Liver (tissue), 9 donors: Measurements from ENCODE around the gene ZFYVE28. TPM values are rescaled to one million over a fixed set of nuclear protein-coding genes. Genes with fewer than 3 reads are reported as not detected.
A peak's percentile ranks its signal among the peaks of the same experiment; 100 is the strongest.

Experiments used
- DNase-seq: peaks from one replicate; pipeline ENCODE4 v3.0.0-alpha.2; 2017; ENCODE audit warnings: low spot score
- H3K27ac ChIP-seq, 2 donors: one replicate each; pipeline ENCODE4 v1.7.0; 2013; ENCODE audit warnings: inconsistent platforms in 2 of 2, low read length in 2 of 2, control low read depth in 1 of 2, low read depth in 1 of 2, mild to moderate bottlenecking in 1 of 2
- H3K27me3 ChIP-seq, 4 donors: one replicate each; pipeline versions ENCODE4 v1.6.1 to v1.7.0; 2013; ENCODE audit warnings: low read length in 3 of 4, inconsistent platforms in 1 of 4, mild to moderate bottlenecking in 1 of 4, moderate library complexity in 1 of 4; ENCODE audit not compliant: control insufficient read depth in 4 of 4, insufficient read depth in 4 of 4
- H3K36me3 ChIP-seq, 4 donors: one replicate each; pipeline versions ENCODE4 v1.6.1 to v1.7.0; 2013; ENCODE audit warnings: low read length in 3 of 4, mild to moderate bottlenecking in 3 of 4, low read depth in 1 of 4, moderate library complexity in 1 of 4; ENCODE audit not compliant: control insufficient read depth in 4 of 4, insufficient read depth in 3 of 4
- H3K4me1 ChIP-seq, 4 donors: one replicate each; pipeline versions ENCODE4 v1.6.1 to v1.7.0; 2013; ENCODE audit warnings: low read length in 3 of 4, mild to moderate bottlenecking in 3 of 4, moderate library complexity in 1 of 4; ENCODE audit not compliant: control insufficient read depth in 4 of 4, insufficient read depth in 4 of 4
- H3K4me3 ChIP-seq, 3 donors: one replicate each; pipeline versions ENCODE4 v1.6.1 to v1.7.0; 2013; ENCODE audit warnings: low read length in 3 of 3, control low read depth in 1 of 3, low read depth in 1 of 3, mild to moderate bottlenecking in 1 of 3
- H3K9ac ChIP-seq, 2 donors: one replicate each; pipeline ENCODE4 v1.7.0; 2013; ENCODE audit warnings: low read length in 2 of 2, mild to moderate bottlenecking in 2 of 2, moderate library complexity in 2 of 2, control low read depth in 1 of 2, low read depth in 1 of 2
- H3K9me3 ChIP-seq, 4 donors: one replicate each; pipeline versions ENCODE4 v1.6.1 to v1.7.0; 2013; ENCODE audit warnings: low read length in 3 of 4; ENCODE audit not compliant: control insufficient read depth in 4 of 4
- EGR1 ChIP-seq, 2 donors: IDR thresholded peaks; 2 replicates each; pipeline ENCODE4 v1.6.1; 2016 to 2018; ENCODE audit warnings: antibody characterized with exemption in 2 of 2, low read depth in 2 of 2
- FOXA1 ChIP-seq: IDR thresholded peaks from 2 replicates; pipeline ENCODE4 v1.6.1; 2016; ENCODE audit warnings: antibody characterized with exemption
- FOXA2 ChIP-seq: IDR thresholded peaks from 2 replicates; pipeline ENCODE4 v1.6.1; 2016; ENCODE audit warnings: antibody characterized with exemption
- HNF4A ChIP-seq, 2 donors: conservative IDR thresholded peaks; 2 replicates each; pipeline ENCODE4 v1.6.1; 2016; ENCODE audit warnings: antibody characterized with exemption in 2 of 2, mild to moderate bottlenecking in 2 of 2
- HNF4G ChIP-seq: IDR thresholded peaks from 2 replicates; pipeline ENCODE4 v1.6.1; 2016; ENCODE audit warnings: antibody characterized with exemption
- MAX ChIP-seq: IDR thresholded peaks from 2 replicates; pipeline ENCODE4 v1.6.1; 2016; ENCODE audit warnings: antibody characterized with exemption
- REST ChIP-seq: IDR thresholded peaks from 2 replicates; pipeline ENCODE4 v1.6.1; 2016; ENCODE audit warnings: antibody characterized with exemption, mild to moderate bottlenecking
- WGBS: extraction: QIAGEN DNeasy Blood & Tissue Kit; methylation state at CpG from one replicate; pipeline ENCODE4 v1.1.7; 2013; 5-methylcytosine and 5-hydroxymethylcytosine counted together
- polyA plus RNA-seq, 2 donors: library from polyadenylated mRNA; stranded (reverse) in 1 of 2; unstranded in 1 of 2; fragments of 200-250 nt in 1 of 2; fragments of >200 nt in 1 of 2; fragmentation: Nextera tagmentation in 1 of 2; extraction: Ambion mirVana in 1 of 2; gene quantifications; one replicate each; pipeline versions ENCODE4 v1.2.1 to v1.2.3, GENCODE V29; 2013 to 2015
- total RNA-seq, 2 donors: library from RNA; depleted of rRNA; stranded (reverse); fragments of >200 nt; gene quantifications; one replicate each; pipeline ENCODE4 v1.2.3, GENCODE V29; 2014
- donor health status: healthy.
- donor health status: healthy.
- donor health status: healthy.
- donor health status: healthy.
- donor health status: healthy.

ZFYVE28 gene
- total and polyA plus RNA-seq, 4 donors: 2.0 to 6.1 (median 2.7) TPM

GRCh38 chr4:2415881-2416563 is 2.4 kb downstream of the ZFYVE28 start:
- no peaks in the 10 kb centered on the region for H3K9me3 ChIP-seq
- 80% methylated on average over 17 of the region's 17 CpGs for WGBS
- no peak overlapping the region for H3K9ac ChIP-seq
- no peak overlapping the region for H3K4me3 ChIP-seq
- no peak for DNase-seq
- H3K36me3 ChIP-seq: no peaks in the 10 kb centered on the region
- H3K27me3 ChIP-seq: no peaks in the 10 kb centered on the region
- no peak for TF ChIP-seq FOXA1
- peaks cover 11 to 41% (median 27%) of the 10 kb centered on the region in 4 donors for H3K4me1 ChIP-seq
- H3K27ac ChIP-seq: no peak overlapping the region

- no peak for TF ChIP-seq EGR1 (IDR thresholded peaks at IDR 0.05; ENCODE audit: low read depth in 2 of 2)
- TF ChIP-seq HNF4A (conservative IDR thresholded peaks at IDR 0.05): no peak
- Histone ChIP-seq H3K4me3 (no peak overlapping the region), H3K27ac (no peak overlapping the region), H3K36me3 (no peaks in the 10 kb centered on the region), H3K9me3 (no peaks in the 10 kb centered on the region), H3K27me3 (no peaks in the 10 kb centered on the region), H3K4me1 (peaks cover 11 to 41% (median 27%) of the 10 kb centered on the region in 4 donors), H3K9ac (no peak overlapping the region)
- WGBS: 98% methylated on average over 3 of the region's 3 CpGs
- DNase-seq: no peak
These were observed 3.2 kb downstream of the ZFYVE28 start for GRCh38 chr4:2415213-2415612.

GRCh38 chr4:2413821-2414610 is 4.4 kb downstream of the ZFYVE28 start:
- H3K27ac ChIP-seq: peak overlapping the region in 1 of 2 donors; percentile 59
- peaks cover 11 to 34% (median 20%) of the 10 kb centered on the region in 4 donors for H3K4me1 ChIP-seq
- no peaks in the 10 kb centered on the region for H3K36me3 ChIP-seq
- H3K9ac ChIP-seq: no peak overlapping the region
- TF ChIP-seq HNF4G (no peak), FOXA1 (no peak), MAX (no peak), REST (no peak), FOXA2 (no peak)
- WGBS: 63% methylated on average over 14 of the region's 14 CpGs
- no peaks in the 10 kb centered on the region for H3K27me3 ChIP-seq
- no peak overlapping the region for H3K4me3 ChIP-seq
- DNase-seq: no peak
- no peaks in the 10 kb centered on the region for H3K9me3 ChIP-seq
